ENCODE measurements around the gene SMYD3. TPM values are rescaled to one million over a fixed set of nuclear protein-coding genes. Genes with fewer than 3 reads are reported as not detected.

SMYD3 gene
- total and polyA plus RNA-seq, 10 of the 15 experiments (the other 5 are each of a cell fraction or from before 2014, with no cell fraction given) = 18.3 to 54.0 (median 24.8) TPM

GRCh38 chr1:246176126-246177024 lies 330.7 kb downstream of the SMYD3 start:
- DNase-seq (ENCODE audit: low read depth, low spot score) (no peak), ATAC-seq (no peak), FAIRE-seq (no peak)
- in situ Hi-C loops (cut with MboI) (no loop called here), intact Hi-C loops (cut with micrococcal nuclease; ENCODE audit: unreplicated experiment) (no loop called here)
- BruUV-seq (replicated peaks) = no TSS peak
- Histone ChIP-seq H3K4me3 (no peak overlapping the region), H4K20me1 (ENCODE audit: control insufficient read depth, insufficient read depth) (no peaks in the 10 kb centered on the region), H3K27ac (ENCODE audit: control insufficient read depth, insufficient read depth) (no peak overlapping the region), H2AFZ (ENCODE audit: control insufficient read depth, low read depth, low read length) (no peak overlapping the region), H3K79me2 (ENCODE audit: control insufficient read depth, insufficient read depth, low read length) (no peaks in the 10 kb centered on the region), H3K27me3 (replicated peaks in 1 of 2; ENCODE audit: control insufficient read depth in 2 of 2, insufficient read depth in 2 of 2, low read length in 1 of 2) (no peaks in the 10 kb centered on the region), H3K9me3 (replicated peaks; ENCODE audit: control insufficient read depth, insufficient read depth, low read length) (no peaks in the 10 kb centered on the region), H3K36me3 (ENCODE audit: control insufficient read depth in 2 of 2, insufficient read depth in 2 of 2, low read length in 1 of 2) (no peaks in the 10 kb centered on the region), H3K9ac (ENCODE audit: control insufficient read depth, insufficient read depth, low read length) (no peak overlapping the region), H3K4me1 (ENCODE audit: control insufficient read depth, insufficient read depth, low read length) (peaks cover 1% of the 10 kb centered on the region; the same call in 1 of the 2 replicates), H3K4me2 (ENCODE audit: control insufficient read depth, insufficient read depth) (no peak overlapping the region)
- ChIA-PET POLR2A (no interaction called here), CTCF (no interaction called here), RAD21 (ENCODE audit: unreplicated experiment) (no interaction called here), SMC1A (ENCODE audit: uncharacterized antibody, unreplicated experiment) (no interaction called here)
- 89% methylated on average over 11 of the region's 11 CpGs for WGBS (ENCODE audit: insufficient coverage, insufficient replicate concordance, low lambda C conversion rate, missing lambda C conversion rate)
- TF ChIP-seq RB1 (IDR thresholded peaks at IDR 0.05; ENCODE audit: borderline replicate concordance) = no peak
- no peak for TF ChIP-seq SP1 (IDR thresholded peaks at IDR 0.05; ENCODE audit: low read depth, low read length)
- TF ChIP-seq, protein P1, sequence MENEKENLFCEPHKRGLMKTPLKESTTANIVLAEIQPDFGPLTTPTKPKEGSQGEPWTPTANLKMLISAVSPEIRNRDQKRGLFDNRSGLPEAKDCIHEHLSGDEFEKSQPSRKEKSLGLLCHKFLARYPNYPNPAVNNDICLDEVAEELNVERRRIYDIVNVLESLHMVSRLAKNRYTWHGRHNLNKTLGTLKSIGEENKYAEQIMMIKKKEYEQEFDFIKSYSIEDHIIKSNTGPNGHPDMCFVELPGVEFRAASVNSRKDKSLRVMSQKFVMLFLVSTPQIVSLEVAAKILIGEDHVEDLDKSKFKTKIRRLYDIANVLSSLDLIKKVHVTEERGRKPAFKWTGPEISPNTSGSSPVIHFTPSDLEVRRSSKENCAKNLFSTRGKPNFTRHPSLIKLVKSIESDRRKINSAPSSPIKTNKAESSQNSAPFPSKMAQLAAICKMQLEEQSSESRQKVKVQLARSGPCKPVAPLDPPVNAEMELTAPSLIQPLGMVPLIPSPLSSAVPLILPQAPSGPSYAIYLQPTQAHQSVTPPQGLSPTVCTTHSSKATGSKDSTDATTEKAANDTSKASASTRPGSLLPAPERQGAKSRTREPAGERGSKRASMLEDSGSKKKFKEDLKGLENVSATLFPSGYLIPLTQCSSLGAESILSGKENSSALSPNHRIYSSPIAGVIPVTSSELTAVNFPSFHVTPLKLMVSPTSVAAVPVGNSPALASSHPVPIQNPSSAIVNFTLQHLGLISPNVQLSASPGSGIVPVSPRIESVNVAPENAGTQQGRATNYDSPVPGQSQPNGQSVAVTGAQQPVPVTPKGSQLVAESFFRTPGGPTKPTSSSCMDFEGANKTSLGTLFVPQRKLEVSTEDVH (IDR thresholded peaks at IDR 0.05; ENCODE audit: low read depth, partially characterized antibody) = no peak
- TF ChIP-seq NBN (IDR thresholded peaks at IDR 0.05) = no peak
- TF ChIP-seq IRF3 (IDR thresholded peaks at IDR 0.05) = no peak
- TF ChIP-seq ZBTB4 (CRISPR knock-in tag; IDR thresholded peaks at IDR 0.05) = no peak
- TF ChIP-seq NFXL1 (IDR thresholded peaks at IDR 0.05; ENCODE audit: borderline replicate concordance) = no peak
- TF ChIP-seq ESRRA (IDR thresholded peaks at IDR 0.05; ENCODE audit: low read length) = no peak
- TF ChIP-seq JUNB (IDR thresholded peaks at IDR 0.05) = no peak
- TF ChIP-seq ZBED1 (IDR thresholded peaks at IDR 0.05; ENCODE audit: borderline replicate concordance) = no peak
- no peak for TF ChIP-seq ZNF622 (IDR thresholded peaks at IDR 0.05)
- TF ChIP-seq SREBF1 (IDR thresholded peaks at IDR 0.05; ENCODE audit: low read length) = no peak
- no peak for TF ChIP-seq HSF1 (IDR thresholded peaks at IDR 0.05; ENCODE audit: low read depth, low read length)
- TF ChIP-seq SUZ12 (IDR thresholded peaks at IDR 0.05; ENCODE audit: unreplicated experiment) = no peak
